Stromal cell of bone marrow (primary cell): ENCODE results near the gene ARGLU1.
A peak's percentile ranks its signal among the peaks of the same experiment; 100 is the strongest.

ENCODE experiments used
- DNase-seq: peaks from one replicate; pipeline ENCODE4 v3.0.0-alpha.2; 2012; ENCODE audit warnings: low read depth

The ARGLU1 gene

GRCh38 chr13:106586648-106587166, 18.8 kb upstream of the ARGLU1 start:
- DNase-seq, result no peak

DNA sequence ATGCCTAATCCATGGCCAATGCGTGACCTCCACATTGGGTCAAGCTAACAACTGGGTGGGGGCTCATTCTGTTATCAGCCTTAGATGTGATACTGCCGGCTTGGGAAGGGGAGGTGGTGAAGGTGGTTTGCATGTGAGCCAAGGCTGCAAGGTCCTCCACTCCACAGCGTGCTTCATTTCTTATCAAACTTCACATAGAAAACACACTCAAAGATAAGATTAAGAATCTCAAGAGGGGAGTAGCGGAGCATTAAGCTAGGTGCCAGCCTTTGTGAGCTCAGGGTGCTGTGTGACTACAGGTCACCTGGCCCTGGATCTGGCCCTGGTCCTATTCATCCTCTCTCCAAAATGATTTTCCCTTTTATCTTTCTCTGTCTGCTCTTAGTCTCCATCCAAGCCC, 13.3 kb upstream of the ARGLU1 start:
- no peak for DNase-seq

GRCh38 chr13:106575896-106576295, 8.0 kb upstream of the ARGLU1 start:
- DNase-seq, result no peak

DNA sequence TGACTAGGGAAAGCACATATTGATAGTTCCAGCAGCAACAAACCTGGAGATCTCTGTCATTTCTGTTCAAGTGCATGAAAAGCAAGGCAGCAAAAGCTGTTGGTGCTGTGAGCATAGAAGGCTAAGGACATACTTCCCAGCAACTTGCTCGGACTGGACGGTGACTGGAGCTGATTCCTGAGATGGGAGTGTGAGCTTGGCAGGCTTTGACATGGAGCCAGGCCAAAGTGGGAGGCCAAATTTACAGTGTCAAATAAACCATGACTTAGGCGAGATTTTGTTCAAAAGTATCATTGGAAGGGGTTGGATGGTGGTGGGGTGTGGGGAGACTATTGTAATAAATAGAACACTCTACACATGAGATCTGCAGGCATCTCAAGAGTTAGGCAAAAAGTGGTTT, 5.9 kb upstream of the ARGLU1 start:
- no peak for DNase-seq

- peak; percentile 57 for DNase-seq
Measured at GRCh38 chr13:106573284-106573846, 5.4 kb upstream of the ARGLU1 start.

- DNase-seq, result no peak
Measured at GRCh38 chr13:106570299-106570852, 2.4 kb upstream of the ARGLU1 start.

DNA sequence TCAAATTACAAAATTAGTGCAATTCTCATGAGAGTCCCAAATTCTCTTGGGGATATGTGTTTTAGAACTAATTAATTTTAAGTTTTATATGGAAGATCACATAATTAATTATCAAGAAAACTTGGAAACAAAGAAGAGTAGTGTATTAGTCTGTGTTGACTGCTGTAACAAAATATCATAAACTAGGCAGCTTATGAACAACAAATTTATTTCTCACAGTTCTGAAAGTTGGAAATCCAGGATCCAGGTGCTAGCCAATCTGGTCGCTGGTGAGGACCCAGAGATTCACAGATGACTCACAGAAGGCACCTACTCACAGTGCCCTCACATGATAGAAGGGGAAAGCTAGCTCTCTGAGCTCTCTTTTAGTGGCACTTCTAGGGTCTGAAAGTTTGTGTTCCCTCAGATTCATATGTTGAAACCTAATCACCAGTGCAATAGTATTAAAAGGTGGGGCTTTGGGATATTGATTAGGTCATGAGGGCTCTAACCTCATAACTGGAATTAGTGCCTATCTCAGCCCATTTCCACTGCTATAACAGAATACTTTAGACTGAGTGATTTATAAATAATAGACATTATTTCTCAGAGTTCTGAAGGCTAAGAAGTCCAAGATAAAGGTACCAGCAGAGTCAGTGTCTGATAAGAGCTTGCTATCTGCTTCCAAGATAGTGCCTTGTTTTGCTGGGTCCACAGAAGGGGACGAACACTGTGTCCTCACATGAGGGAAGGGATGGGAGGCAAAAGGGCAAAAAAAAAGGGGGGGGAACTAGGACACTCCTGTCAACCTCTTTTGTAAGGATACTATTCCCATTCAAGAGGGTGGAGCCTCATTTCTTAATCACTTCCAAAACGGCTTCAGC, 1.5 kb upstream of the ARGLU1 start:
- DNase-seq, result no peak

- DNase-seq, result no peak
Measured at GRCh38 chr13:106568299-106569003, 514 bp upstream of the ARGLU1 start.

- DNase-seq, result peak; percentile 25
Measured at GRCh38 chr13:106566641-106567473, 1.1 kb downstream of the ARGLU1 start.

GRCh38 chr13:106565127-106565775, 2.7 kb downstream of the ARGLU1 start:
- no peak for DNase-seq

- no peak for DNase-seq
Measured at GRCh38 chr13:106562301-106562700, 5.6 kb downstream of the ARGLU1 start.

DNA sequence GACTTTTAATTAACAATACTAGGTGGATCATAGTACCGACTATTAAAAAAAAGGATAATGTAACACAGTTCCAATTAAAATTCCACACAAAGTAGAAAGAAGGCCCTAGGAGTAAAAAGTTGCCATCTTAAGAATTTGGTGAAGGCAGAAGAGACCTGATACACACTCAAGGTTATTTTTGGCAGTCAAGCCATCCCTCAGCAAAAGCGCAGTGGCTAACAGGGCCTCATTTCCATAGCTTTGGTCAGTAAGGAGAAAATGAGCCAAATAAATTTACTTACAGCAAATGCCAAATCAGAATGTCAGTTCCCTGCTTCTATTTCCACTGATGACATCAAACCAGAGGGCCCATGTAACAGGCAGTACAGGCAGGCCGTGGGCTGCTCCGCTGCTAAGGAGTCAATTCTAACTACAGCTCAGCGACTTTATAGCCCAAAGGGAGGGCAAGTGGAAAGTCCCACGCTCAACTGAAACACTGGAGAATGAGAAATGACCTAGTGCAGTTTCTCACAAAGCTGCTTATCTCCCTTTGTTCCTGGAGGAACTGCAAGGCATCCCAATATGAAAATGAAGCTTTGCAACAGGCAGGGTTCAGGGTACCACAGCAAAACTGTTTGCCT, 6.3 kb downstream of the ARGLU1 start:
- peak; percentile 24 for DNase-seq

- DNase-seq, result no peak
Measured at GRCh38 chr13:106560821-106561220, 7.1 kb downstream of the ARGLU1 start.

DNA sequence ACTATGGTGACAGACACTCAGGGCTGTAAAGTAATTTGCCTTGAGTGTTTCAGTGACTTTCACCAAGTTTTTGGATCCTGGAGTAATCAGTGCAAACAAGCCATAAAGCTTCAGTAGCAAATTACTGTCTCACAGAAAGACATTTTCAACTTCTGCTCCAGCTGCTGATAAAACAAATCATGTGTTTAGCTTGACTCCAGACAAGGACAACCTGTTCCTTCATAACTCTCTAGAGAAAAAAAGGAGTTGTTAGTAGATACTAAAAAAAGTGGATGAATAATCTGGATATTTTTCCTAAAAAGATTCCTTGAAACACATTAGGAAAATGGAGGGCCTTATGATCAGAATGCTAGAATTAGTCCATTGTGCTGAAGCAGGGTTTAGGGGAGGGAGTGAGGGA, 9.4 kb downstream of the ARGLU1 start:
- DNase-seq, result no peak

DNA sequence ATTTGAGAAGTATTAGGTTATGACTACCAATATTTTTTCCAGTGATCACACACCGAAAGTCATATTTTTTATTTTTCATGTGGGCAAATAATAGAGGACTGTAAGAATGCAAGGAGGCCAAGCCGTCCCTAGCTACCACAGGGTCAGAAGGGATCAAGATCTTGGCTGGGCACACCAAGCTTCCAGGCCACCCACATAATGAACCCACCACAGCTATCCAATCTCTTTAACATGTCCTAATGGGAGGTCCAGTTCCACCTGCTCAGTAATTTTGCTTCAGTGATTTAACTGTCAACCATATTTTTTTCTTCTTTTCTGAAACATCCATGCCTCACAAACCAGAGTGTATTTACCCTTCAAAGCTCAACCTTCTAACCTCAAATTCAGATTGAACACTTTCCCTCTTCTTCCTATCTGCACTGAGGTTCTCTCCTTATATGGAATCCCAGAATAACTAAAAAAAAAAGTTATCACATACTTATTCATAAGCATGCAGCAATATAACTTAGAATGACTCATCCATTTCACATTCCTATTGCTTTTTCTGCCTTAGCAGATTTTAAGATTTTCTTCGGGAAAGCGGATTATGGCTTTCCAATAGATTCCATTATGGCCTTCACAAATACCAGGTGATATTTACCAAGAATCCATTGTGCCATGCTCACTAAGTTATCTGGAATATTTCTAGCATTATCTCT, 12.2 kb downstream of the ARGLU1 start:
- no peak for DNase-seq

GRCh38 chr13:106551751-106552150, 16.2 kb downstream of the ARGLU1 start:
- no peak for DNase-seq

DNA sequence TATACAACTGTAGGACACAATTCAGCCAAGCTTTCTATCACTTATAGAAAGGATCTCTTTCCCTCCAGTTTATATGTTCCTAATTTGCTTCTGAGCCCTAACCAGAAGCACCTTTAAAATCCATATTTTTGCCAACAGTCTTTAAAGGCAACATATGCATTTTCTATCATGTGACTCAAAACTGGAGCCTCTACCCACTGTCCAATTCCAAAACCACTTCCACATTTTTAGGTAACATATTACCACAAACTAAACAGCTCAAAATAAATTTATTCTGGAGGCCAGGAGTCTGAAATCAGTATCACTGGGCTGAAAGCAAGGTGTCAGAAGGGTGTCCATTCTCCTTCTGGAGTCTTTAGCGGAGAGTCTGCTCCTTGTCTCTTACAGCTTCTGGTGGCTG, 16.6 kb downstream of the ARGLU1 start:
- DNase-seq, result no peak

DNA sequence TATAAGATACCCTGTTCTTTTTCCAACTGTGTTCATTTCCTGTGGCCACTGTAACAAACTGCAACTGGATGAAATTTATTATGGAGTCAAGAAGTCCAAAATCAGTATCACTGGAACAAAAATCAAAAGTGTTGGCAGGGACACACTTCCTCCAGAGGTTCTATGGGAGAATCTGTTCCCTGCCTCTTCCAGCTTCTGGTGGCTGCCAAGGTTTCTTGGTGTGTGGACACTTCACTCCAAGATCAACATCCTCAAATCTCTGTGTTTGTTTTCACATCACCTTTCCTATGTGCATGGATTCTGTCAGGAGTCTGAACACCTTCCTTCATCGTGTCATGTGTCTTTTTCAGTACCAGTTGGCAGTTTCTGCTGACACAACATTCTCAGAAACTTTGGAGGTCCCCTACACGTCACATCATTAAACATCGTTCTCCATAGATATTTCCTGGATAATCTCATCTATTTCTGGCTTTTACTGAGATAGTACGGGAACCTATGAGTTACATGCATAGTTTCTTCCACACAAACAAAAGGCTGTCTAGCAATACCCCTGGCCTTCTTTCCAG, 17.3 kb downstream of the ARGLU1 start:
- DNase-seq, result no peak

GRCh38 chr13:106548064-106548696, 19.8 kb downstream of the ARGLU1 start:
- DNase-seq, result no peak
